Thyroid gland (tissue), 4 donors: ENCODE measurements around the gene TSHZ1. TPM values are rescaled to one million over a fixed set of nuclear protein-coding genes. Genes with fewer than 3 reads are reported as not detected.

ENCODE experiments used
- DNase-seq, 2 donors: peaks; one replicate each; pipeline ENCODE4 v3.0.0-alpha.2; 2019
- H3K27ac ChIP-seq, 3 donors: fragments of 200-600 bp; sonication (generic); 1 replicate in 2 of 3; 2 replicates in 1 of 3; pipeline ENCODE4 v1.5.1; 2016 to 2019; ENCODE audit warnings: mild to moderate bottlenecking in 1 of 3, moderate library complexity in 1 of 3
- H3K27me3 ChIP-seq: fragments of 200-600 bp; sonication (generic); one replicate; pipeline ENCODE4 v1.5.1; 2019
- H3K36me3 ChIP-seq, 2 donors: fragments of 200-600 bp; sonication (generic); one replicate each; pipeline ENCODE4 v1.5.1; 2016 to 2019
- H3K4me1 ChIP-seq, 2 donors: fragments of 200-600 bp; sonication (generic); one replicate each; pipeline ENCODE4 v1.5.1; 2017 to 2019
- H3K4me3 ChIP-seq, 3 donors: fragments of 200-600 bp; sonication (generic); replicated peaks in 1 of 3; 1 replicate in 2 of 3; 2 replicates in 1 of 3; pipeline ENCODE4 v1.5.1; 2016; ENCODE audit warnings: mild to moderate bottlenecking in 1 of 3
- H3K9me3 ChIP-seq: fragments of 200-600 bp; sonication (generic); one replicate; pipeline ENCODE4 v1.5.1; 2017
- CTCF ChIP-seq, 6 experiments: fragments of 200-600 bp in 3 of 6; fragments of 450-650 bp in 3 of 6; sonication (generic) in 3 of 6; IDR thresholded peaks; one replicate each; pipeline ENCODE4 v1.5.1; 2016 to 2019; ENCODE audit warnings: antibody characterized with exemption in 6 of 6, mild to moderate bottlenecking in 2 of 6, inconsistent platforms in 1 of 6, moderate library complexity in 1 of 6
- POLR2A ChIP-seq, 2 donors: fragments of 450-650 bp; IDR thresholded peaks; one replicate each; pipeline ENCODE4 v1.6.1; 2017; ENCODE audit warnings: antibody characterized with exemption in 2 of 2, mild to moderate bottlenecking in 2 of 2, moderate library complexity in 1 of 2
- WGBS, 2 donors: methylation state at CpG; one replicate each; pipeline ENCODE4 v1.1.5; 2017; 5-methylcytosine and 5-hydroxymethylcytosine counted together
- intact Hi-C: fragments of 100-400 bp; cut with DNase I; formaldehyde crosslinking; loops from one replicate; pipeline ENCODE4 v1.15.1; 2023
- total RNA-seq, 4 donors: library from RNA; depleted of rRNA; stranded (reverse); fragments of >200 nt; gene quantifications; one replicate each; pipeline ENCODE4 v1.2.3, GENCODE V29; 2016

The TSHZ1 gene
- total RNA-seq, 4 donors from 2014 or later = 17.9 to 22.2 (median 19.0) TPM

- Histone ChIP-seq H3K36me3 (no peaks in the 10 kb centered on the region), H3K4me3 (peak overlapping the region; percentile 54 to 95 (median 94)), H3K27ac (peak overlapping the region; percentile 89 to 99 (median 98)), H3K4me1 (peaks cover 38 to 47% of the 10 kb centered on the region in 2 donors), H3K27me3 (no peaks in the 10 kb centered on the region), H3K9me3 (no peaks in the 10 kb centered on the region)
- peak; percentile 54 to 55 for DNase-seq
- TF ChIP-seq CTCF (IDR thresholded peaks at IDR 0.05) (peak in 1 of 6 experiments; percentile 13), POLR2A (IDR thresholded peaks at IDR 0.05) (peak in 1 of 2 donors; percentile 35)
- WGBS, 2 donors = 0 to 2% methylated on average over 18 to 25 of the region's 65 CpGs
- intact Hi-C loops = loop anchor here (10.0 kb wide), 1 partner anchor 133 kb away; no protein-coding TSS in a partner anchor
Measured at GRCh38 chr18:75208155-75208835, 2.3 kb upstream of the TSHZ1 start.

- Histone ChIP-seq H3K9me3 (no peaks in the 10 kb centered on the region), H3K36me3 (no peaks in the 10 kb centered on the region), H3K27me3 (no peaks in the 10 kb centered on the region), H3K4me1 (peaks cover 40 to 46% of the 10 kb centered on the region in 2 donors), H3K27ac (peak overlapping the region; percentile 89 to 99 (median 98)), H3K4me3 (peak overlapping the region; percentile 54 to 95 (median 94))
- no CpG with 5 or more reads among the region's 34 CpGs for WGBS, 2 donors
- no peak for DNase-seq
- TF ChIP-seq CTCF (IDR thresholded peaks at IDR 0.05) (no peak), POLR2A (IDR thresholded peaks at IDR 0.05) (peak in 1 of 2 donors; percentile 60)
- intact Hi-C loops = loop anchor here (10.0 kb wide), 1 partner anchor 134 kb away; no protein-coding TSS in a partner anchor
Measured at GRCh38 chr18:75208836-75209128, 1.8 kb upstream of the TSHZ1 start.

GRCh38 chr18:75209129-75209950, 1.3 kb upstream of the TSHZ1 start, which contains the start of gene PTGR3:
PTGR3 (minus strand) TSS chr18:75209139; CDS start chr18:75209058, 81 bp downstream.
- no peak for TF ChIP-seq CTCF (IDR thresholded peaks at IDR 0.05)
- peak; percentile 33 to 78 for TF ChIP-seq POLR2A (IDR thresholded peaks at IDR 0.05)
- Histone ChIP-seq H3K4me1 (peaks cover 40 to 45% of the 10 kb centered on the region in 2 donors), H3K4me3 (peak within 1 kb of the TSS; percentile 54 to 95 (median 94)), H3K9me3 (no peaks in the 10 kb centered on the region), H3K27me3 (no peaks in the 10 kb centered on the region), H3K36me3 (no peaks in the 10 kb centered on the region), H3K27ac (peak within 1 kb of the TSS; percentile 89 to 99 (median 98))
- DNase-seq = peak; percentile 89 to 90
- 1% methylated on average over 24 to 27 of the region's 88 CpGs for WGBS, 2 donors
- intact Hi-C loops = loop anchor here (10.0 kb wide), 1 partner anchor 135 kb away; no protein-coding TSS in a partner anchor

- intact Hi-C loops = loop anchor here (10.0 kb wide), 1 partner anchor 135 kb away; no protein-coding TSS in a partner anchor
- Histone ChIP-seq H3K4me3 (peak overlapping the region in 2 of 3 donors; percentile 54 to 95), H3K27me3 (no peaks in the 10 kb centered on the region), H3K36me3 (no peaks in the 10 kb centered on the region), H3K27ac (peak overlapping the region; percentile 89 to 99 (median 98)), H3K4me1 (peaks cover 38 to 39% of the 10 kb centered on the region in 2 donors), H3K9me3 (no peaks in the 10 kb centered on the region)
- WGBS, 2 donors = 3 to 4% methylated on average over 8 of the region's 8 CpGs
- TF ChIP-seq CTCF (IDR thresholded peaks at IDR 0.05) (no peak), POLR2A (IDR thresholded peaks at IDR 0.05) (no peak)
- no peak for DNase-seq
Measured at GRCh38 chr18:75209951-75210258, 692 bp upstream of the TSHZ1 start.
